Measurements from ENCODE around the gene ASCC1. TPM values are rescaled to one million over a fixed set of nuclear protein-coding genes. Genes with fewer than 3 reads are reported as not detected.

The ASCC1 gene
- total and polyA plus RNA-seq, 7 donors = 15.3 to 37.0 (median 19.3) TPM

DNA sequence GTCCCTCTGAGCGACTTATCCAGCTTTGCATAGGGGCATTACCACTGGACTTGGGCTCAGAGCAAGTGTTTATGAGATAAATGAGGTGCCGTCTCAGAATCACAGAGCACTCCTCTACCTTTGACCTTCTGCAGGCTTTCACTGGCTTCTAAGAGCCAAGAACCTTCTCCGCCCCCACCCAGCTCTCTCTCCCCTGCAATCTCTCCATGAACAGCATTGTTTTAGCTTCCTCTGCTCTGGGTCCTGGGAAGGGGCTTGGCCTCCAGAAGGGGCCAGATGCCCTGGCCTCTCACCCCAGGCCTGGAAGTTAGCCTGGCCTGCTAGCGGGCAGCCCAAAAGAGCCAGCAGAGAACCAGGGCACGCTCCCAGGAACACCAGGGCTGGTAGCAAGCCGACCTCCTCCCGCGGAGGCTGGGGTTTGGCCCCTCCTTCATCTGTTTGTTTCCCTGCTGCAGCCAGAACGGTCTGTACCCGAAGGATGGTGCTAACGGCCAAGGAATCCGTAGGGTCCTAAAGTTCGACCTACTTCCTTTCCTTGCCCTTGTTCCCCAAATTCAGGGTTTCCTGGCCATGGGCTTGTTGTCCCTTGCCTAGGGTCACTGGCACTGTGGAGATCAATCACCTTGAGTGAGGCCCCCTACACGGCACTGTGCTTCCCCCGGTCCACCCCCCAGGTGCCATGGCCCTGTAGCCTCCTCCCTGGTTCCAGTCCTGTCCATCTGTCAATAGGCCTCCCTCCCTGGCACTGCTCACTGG is 38.9 kb upstream of the ASCC1 start:
- intact Hi-C loops (cut with DNase I) = no loop called here
- Histone ChIP-seq H3K27ac (peak overlapping the region; percentile 91), H3K4me1 (peaks cover 81% of the 10 kb centered on the region), H3K9me3 (no peaks in the 10 kb centered on the region), H3K4me3 (peak overlapping the region; percentile 41), H3K27me3 (ENCODE audit: insufficient read depth in 3 of 3, low read length in 2 of 3) (no peaks in the 10 kb centered on the region), H3K36me3 (ENCODE audit: insufficient read depth in 1 of 2, low read depth in 1 of 2) (no peaks in the 10 kb centered on the region)
- TF ChIP-seq, protein P1, sequence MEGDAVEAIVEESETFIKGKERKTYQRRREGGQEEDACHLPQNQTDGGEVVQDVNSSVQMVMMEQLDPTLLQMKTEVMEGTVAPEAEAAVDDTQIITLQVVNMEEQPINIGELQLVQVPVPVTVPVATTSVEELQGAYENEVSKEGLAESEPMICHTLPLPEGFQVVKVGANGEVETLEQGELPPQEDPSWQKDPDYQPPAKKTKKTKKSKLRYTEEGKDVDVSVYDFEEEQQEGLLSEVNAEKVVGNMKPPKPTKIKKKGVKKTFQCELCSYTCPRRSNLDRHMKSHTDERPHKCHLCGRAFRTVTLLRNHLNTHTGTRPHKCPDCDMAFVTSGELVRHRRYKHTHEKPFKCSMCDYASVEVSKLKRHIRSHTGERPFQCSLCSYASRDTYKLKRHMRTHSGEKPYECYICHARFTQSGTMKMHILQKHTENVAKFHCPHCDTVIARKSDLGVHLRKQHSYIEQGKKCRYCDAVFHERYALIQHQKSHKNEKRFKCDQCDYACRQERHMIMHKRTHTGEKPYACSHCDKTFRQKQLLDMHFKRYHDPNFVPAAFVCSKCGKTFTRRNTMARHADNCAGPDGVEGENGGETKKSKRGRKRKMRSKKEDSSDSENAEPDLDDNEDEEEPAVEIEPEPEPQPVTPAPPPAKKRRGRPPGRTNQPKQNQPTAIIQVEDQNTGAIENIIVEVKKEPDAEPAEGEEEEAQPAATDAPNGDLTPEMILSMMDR (IDR thresholded peaks at IDR 0.05) = no peak
- DNase-seq (peak; percentile 92 to 97), ATAC-seq (peak; percentile 88 to 92 (median 92))
- WGBS, 3 donors = 2 to 4% (median 2%) methylated on average over 15 of the region's 15 CpGs

GRCh38 chr10:72253578-72253977 is 37.5 kb upstream of the ASCC1 start:
- TF ChIP-seq, protein P1 (IDR thresholded peaks at IDR 0.05) = no peak
- Histone ChIP-seq H3K4me3 (no peak overlapping the region), H3K9me3 (no peaks in the 10 kb centered on the region), H3K27me3 (ENCODE audit: insufficient read depth in 3 of 3, low read length in 2 of 3) (no peaks in the 10 kb centered on the region), H3K36me3 (ENCODE audit: insufficient read depth in 1 of 2, low read depth in 1 of 2) (no peaks in the 10 kb centered on the region), H3K27ac (peak overlapping the region; percentile 91), H3K4me1 (peaks cover 81% of the 10 kb centered on the region)
- intact Hi-C loops (cut with DNase I) = loop anchor here in 1 of 2 donors (1.0 kb wide), 1 partner anchor 22 kb away; no protein-coding TSS in a partner anchor
- no peak for DNase-seq
- WGBS, 3 donors = 73 to 84% (median 74%) methylated on average over 7 of the region's 7 CpGs
- ATAC-seq = no peak

GRCh38 chr10:72252972-72253371 is 36.9 kb upstream of the ASCC1 start:
- H3K4me1 ChIP-seq = peaks cover 81% of the 10 kb centered on the region
- intact Hi-C loops (cut with DNase I) = loop anchor here in 1 of 2 donors (1.0 kb wide), 1 partner anchor 22 kb away; no protein-coding TSS in a partner anchor
- H3K27me3 ChIP-seq (ENCODE audit: insufficient read depth in 3 of 3, low read length in 2 of 3) = no peaks in the 10 kb centered on the region
- peak overlapping the region; percentile 91 for H3K27ac ChIP-seq
- DNase-seq (no peak), ATAC-seq (no peak)
- WGBS, 3 donors = 25 to 53% (median 29%) methylated on average over 3 of the region's 3 CpGs
- no peak overlapping the region for H3K4me3 ChIP-seq
- H3K9me3 ChIP-seq = no peaks in the 10 kb centered on the region
- H3K36me3 ChIP-seq (ENCODE audit: insufficient read depth in 1 of 2, low read depth in 1 of 2) = no peaks in the 10 kb centered on the region
- TF ChIP-seq, protein P1 (IDR thresholded peaks at IDR 0.05) = no peak

- H3K27ac ChIP-seq = peak overlapping the region; percentile 91
- 87 to 93% (median 92%) methylated on average over 6 of the region's 6 CpGs for WGBS, 3 donors
- H3K27me3 ChIP-seq (ENCODE audit: insufficient read depth in 3 of 3, low read length in 2 of 3) = no peaks in the 10 kb centered on the region
- H3K9me3 ChIP-seq = no peaks in the 10 kb centered on the region
- H3K4me1 ChIP-seq = peaks cover 90% of the 10 kb centered on the region
- DNase-seq = no peak
- H3K4me3 ChIP-seq = no peak overlapping the region
- TF ChIP-seq, protein P1 (IDR thresholded peaks at IDR 0.05) = no peak
- no peaks in the 10 kb centered on the region for H3K36me3 ChIP-seq (ENCODE audit: insufficient read depth in 1 of 2, low read depth in 1 of 2)
- intact Hi-C loops (cut with DNase I) = no loop called here
- no peak for ATAC-seq
These were observed 35.6 kb upstream of the ASCC1 start for GRCh38 chr10:72251635-72252034.

Data from psoas muscle (tissue), 8 donors.